C4-2B (cell line): Measurements from ENCODE around the gene CASD1.

Experiments
- H3K27ac ChIP-seq: fragments of 450-650 bp; 2 replicates; pipeline ENCODE4 v1.5.1; 2017
- ZFX ChIP-seq: fragments of 450-650 bp; IDR thresholded peaks from 2 replicates; pipeline ENCODE4 v1.6.1; 2017
- TF ChIP-seq, protein P1 (sequence below): fragments of 450-650 bp; conservative IDR thresholded peaks from 2 replicates; pipeline ENCODE4 v1.5.1; 2017; ENCODE audit warnings: mild to moderate bottlenecking

The CASD1 gene

DNA sequence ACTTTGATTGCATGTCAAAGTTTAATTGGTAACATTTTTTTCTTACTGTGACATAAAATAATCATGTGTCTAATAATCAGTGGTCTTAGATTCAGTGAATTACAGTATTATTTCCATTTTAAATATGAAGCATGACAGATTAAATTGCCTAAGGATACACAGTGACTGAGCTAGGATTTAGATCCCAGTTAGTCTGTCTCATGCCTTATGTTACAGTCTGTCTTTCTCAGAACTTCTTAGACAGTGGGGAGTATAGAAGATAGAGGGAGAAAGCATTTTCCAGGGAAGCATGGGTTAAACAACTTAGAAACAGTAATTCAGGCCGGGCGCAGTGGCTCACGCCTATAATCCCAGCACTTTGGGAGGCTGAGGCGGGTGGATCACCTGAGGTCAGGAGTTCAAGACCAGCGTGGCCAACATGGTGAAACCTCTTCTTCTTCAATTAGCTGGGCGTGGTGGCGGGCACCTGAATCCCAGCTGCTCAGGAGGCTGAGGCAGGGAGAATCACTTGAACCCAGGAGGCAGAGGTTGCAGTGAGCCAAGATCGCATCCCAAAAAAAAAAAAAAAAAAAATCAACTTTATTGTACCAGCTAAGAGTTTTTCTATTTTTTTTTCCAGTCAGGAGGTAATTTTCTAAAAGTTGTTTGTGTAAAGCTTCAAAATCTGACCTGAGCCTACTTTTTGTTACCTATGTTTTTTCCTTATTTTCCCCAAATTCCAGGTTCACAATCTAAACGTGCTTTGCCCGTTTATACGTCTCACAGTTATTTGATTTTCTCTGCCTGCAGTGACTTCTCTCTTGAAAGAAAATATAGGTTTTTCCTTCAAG is 3.3 kb downstream of the CASD1 start:
- no peak overlapping the region for H3K27ac ChIP-seq

DNA sequence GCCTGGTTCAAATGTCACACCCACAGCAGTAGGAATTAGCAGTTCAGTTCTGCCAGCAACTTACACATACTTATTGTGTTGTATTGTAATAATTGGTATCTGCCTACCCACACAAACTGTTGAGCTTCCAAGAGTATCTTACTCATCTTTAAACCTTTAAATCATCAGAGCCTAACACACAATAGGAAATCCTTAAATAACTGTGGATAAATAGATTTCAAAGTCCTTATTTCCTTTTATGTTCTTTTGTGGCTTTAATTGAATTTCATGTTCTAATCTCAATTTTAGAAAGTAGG is 3.9 kb downstream of the CASD1 start:
- no peak overlapping the region for H3K27ac ChIP-seq
- TF ChIP-seq, protein P1, sequence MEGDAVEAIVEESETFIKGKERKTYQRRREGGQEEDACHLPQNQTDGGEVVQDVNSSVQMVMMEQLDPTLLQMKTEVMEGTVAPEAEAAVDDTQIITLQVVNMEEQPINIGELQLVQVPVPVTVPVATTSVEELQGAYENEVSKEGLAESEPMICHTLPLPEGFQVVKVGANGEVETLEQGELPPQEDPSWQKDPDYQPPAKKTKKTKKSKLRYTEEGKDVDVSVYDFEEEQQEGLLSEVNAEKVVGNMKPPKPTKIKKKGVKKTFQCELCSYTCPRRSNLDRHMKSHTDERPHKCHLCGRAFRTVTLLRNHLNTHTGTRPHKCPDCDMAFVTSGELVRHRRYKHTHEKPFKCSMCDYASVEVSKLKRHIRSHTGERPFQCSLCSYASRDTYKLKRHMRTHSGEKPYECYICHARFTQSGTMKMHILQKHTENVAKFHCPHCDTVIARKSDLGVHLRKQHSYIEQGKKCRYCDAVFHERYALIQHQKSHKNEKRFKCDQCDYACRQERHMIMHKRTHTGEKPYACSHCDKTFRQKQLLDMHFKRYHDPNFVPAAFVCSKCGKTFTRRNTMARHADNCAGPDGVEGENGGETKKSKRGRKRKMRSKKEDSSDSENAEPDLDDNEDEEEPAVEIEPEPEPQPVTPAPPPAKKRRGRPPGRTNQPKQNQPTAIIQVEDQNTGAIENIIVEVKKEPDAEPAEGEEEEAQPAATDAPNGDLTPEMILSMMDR = no peak
- no peak for TF ChIP-seq ZFX

More for the DNA sequence above, 3.3 kb downstream of the CASD1 start:
- TF ChIP-seq, protein P1 = no peak
- no peak for TF ChIP-seq ZFX

DNA sequence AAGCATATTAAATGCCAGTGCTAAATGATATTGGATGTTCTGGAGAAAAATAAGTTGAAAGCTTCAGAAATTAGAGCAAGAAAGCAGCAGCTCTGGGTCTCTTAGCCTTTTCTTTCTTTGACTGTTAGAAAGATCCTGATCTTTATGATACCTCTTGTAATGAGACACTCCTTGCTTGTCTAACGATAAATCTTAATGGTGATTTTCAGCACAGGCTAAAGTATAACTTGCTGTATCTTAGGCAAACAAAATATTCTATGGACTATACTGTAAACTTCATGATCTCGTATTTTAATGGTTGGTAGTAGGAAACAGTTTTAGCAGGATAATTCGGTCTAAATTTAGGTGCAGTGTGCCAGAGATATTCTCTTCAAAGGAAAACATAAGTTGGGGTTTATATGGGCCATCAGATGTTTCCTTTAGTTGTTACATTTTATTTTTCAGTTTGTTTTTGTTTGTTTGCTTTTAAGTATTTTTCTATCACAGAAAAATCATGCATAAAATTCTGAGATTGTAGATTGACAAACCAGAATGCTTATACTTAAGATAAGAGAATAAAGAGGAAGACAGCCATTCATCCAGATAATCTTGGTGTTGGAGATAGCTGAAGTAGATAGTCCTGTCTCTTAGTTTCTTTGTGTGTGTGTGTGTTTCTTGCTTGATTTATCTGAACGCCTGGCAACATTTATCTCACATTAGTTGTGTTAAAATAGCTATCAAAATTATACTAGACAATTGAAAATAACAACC is 4.7 kb downstream of the CASD1 start:
- H3K27ac ChIP-seq = no peak overlapping the region

DNA sequence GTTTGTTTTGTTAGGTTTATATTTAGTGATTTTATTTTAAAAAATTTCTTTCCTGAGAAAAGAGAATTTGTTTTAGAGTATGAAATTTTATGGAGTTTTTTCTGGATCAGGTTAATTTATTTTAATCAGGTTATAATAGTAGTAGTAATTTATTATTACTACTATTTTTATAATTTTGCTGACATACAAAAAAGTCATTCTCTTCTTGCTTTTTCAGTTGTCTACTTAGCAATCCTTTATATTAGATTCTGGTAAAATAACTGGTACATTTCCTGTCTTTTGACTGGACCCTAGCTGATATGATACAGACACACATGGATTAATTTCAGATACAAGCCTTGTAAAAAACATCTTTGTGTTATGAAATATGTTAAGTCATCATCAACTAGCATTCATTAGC is 5.3 kb downstream of the CASD1 start:
- TF ChIP-seq ZFX = no peak
- TF ChIP-seq, protein P1 = no peak
- H3K27ac ChIP-seq = no peak overlapping the region

More for the DNA sequence above, 4.7 kb downstream of the CASD1 start:
- no peak for TF ChIP-seq ZFX
- TF ChIP-seq, protein P1 = no peak

DNA sequence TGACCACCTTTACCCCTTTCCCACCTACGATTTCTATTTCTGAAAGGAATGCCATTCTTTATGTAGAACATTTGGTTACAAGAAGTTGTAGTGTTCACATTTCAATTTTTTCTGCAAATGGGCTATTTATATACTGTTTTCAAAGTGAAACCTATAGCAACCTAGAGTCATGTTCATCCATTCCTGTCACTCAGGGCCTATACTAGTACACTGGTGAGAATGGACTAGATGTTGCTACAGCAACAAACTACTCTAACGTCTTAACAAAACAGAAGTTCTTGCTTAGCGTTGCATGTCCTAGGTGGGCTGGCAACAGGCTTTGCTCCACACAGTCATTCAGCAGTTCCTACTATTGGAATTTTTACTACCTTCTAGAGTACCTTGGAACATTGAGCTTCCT is 16.3 kb downstream of the CASD1 start:
- H3K27ac ChIP-seq = no peak overlapping the region
- TF ChIP-seq, protein P1 = no peak
- TF ChIP-seq ZFX = no peak

DNA sequence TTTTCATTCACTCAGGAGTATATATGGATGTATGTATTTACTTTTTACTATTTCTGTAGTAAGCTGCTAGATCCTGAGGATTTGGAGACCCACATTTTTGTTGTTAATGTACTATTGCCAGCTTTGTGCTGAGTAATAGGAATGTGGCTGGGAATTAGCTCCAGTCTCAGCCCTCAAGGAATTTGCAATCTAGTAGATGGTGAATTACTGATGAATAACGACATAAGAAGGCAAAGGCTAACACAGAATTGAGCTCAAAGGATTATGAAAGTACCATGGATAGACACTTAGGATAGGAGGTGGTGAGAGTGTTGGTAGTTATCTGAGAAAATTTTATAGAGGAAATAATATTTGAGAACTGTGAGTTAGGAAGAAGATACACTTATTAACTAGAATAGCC is 19.9 kb downstream of the CASD1 start:
- TF ChIP-seq, protein P1 = no peak
- no peak for TF ChIP-seq ZFX
- H3K27ac ChIP-seq = no peak overlapping the region

DNA sequence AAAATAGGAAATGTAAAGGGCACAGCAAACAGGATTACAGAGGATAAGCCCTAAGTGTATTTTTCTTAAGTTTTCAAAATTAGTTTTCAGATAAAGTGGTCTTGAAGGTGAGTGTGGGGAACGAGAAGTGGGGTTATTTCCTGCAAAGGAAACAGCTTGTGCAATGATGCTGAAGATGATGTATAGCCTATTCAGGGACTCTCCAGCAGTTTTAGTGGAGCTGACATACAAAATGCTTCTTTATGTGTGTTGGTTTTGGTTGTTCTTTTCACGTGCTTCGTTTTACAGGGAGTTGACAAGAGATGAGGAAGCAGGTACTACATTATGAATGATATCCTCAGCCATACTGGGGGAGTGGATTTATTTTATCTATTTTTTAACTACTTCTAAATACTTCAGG is 20.5 kb downstream of the CASD1 start:
- H3K27ac ChIP-seq = no peak overlapping the region
- no peak for TF ChIP-seq ZFX
- TF ChIP-seq, protein P1 = no peak
